ENCODE results near the gene GAB3. TPM values are rescaled to one million over a fixed set of nuclear protein-coding genes. Genes with fewer than 3 reads are reported as not detected.
A peak's percentile ranks its signal among the peaks of the same experiment; 100 is the strongest.
"Not testable (repeated sequence)": the region's sequence is repeated elsewhere in the genome, so short reads cannot be mapped to it uniquely, and the experiment has no call there.

GAB3 gene
- total RNA-seq, 2 experiments from 2014 or later, result 1.0 to 1.4 TPM

- intact Hi-C loops (cut with micrococcal nuclease), result no loop called here
- no peaks in the 10 kb centered on the region for H3K27me3 Mint-ChIP-seq (ENCODE audit: low read depth)
- DNase-seq, result peak; percentile 27
- H3K36me3 Mint-ChIP-seq (ENCODE audit: low read depth), result peaks cover 2% of the 10 kb centered on the region
- no peaks in the 10 kb centered on the region for H3K9me3 Mint-ChIP-seq
- H3K4me3 Mint-ChIP-seq, result no peak overlapping the region
- no peak overlapping the region for H3K27ac Mint-ChIP-seq
- CTCF ChIA-PET, result interaction anchor here (1.9 kb wide), 1 partner anchor 35 kb away, joined by 14 read pairs; no protein-coding TSS in a partner anchor
- H3K4me1 Mint-ChIP-seq (ENCODE audit: low read depth), result peaks cover 15% of the 10 kb centered on the region
Measured at GRCh38 chrX:154712781-154713740, 37.8 kb downstream of the GAB3 start.

GRCh38 chrX:154711264-154711663 lies 39.6 kb downstream of the GAB3 start:
- no peak for DNase-seq
- CTCF ChIA-PET, result no interaction called here
- Mint-ChIP-seq H3K27me3 (ENCODE audit: low read depth) (no peaks in the 10 kb centered on the region), H3K9me3 (no peaks in the 10 kb centered on the region), H3K36me3 (ENCODE audit: low read depth) (peaks cover 2% of the 10 kb centered on the region), H3K4me3 (no peak overlapping the region), H3K4me1 (ENCODE audit: low read depth) (peaks cover 8% of the 10 kb centered on the region), H3K27ac (no peak overlapping the region)
- intact Hi-C loops (cut with micrococcal nuclease), result no loop called here

GRCh38 chrX:154710309-154710708 lies 40.6 kb downstream of the GAB3 start:
- H3K4me1 Mint-ChIP-seq (ENCODE audit: low read depth), result peaks cover 8% of the 10 kb centered on the region
- no peak overlapping the region for H3K4me3 Mint-ChIP-seq
- no peaks in the 10 kb centered on the region for H3K27me3 Mint-ChIP-seq (ENCODE audit: low read depth)
- CTCF ChIA-PET, result no interaction called here
- DNase-seq, result no peak
- H3K9me3 Mint-ChIP-seq, result no peaks in the 10 kb centered on the region
- intact Hi-C loops (cut with micrococcal nuclease), result no loop called here
- H3K27ac Mint-ChIP-seq, result no peak overlapping the region
- H3K36me3 Mint-ChIP-seq (ENCODE audit: low read depth), result peaks cover 2% of the 10 kb centered on the region

GRCh38 chrX:154698630-154699248 lies 52.1 kb downstream of the GAB3 start:
- no peaks in the 10 kb centered on the region for H3K9me3 Mint-ChIP-seq
- H3K27me3 Mint-ChIP-seq (ENCODE audit: low read depth), result no peaks in the 10 kb centered on the region
- CTCF ChIA-PET, result no interaction called here
- intact Hi-C loops (cut with micrococcal nuclease), result no loop called here
- no peak overlapping the region for H3K27ac Mint-ChIP-seq
- peaks cover 8% of the 10 kb centered on the region for H3K4me1 Mint-ChIP-seq (ENCODE audit: low read depth)
- peaks cover 1% of the 10 kb centered on the region for H3K36me3 Mint-ChIP-seq (ENCODE audit: low read depth)
- no peak for DNase-seq
- H3K4me3 Mint-ChIP-seq, result no peak overlapping the region

GRCh38 chrX:154696676-154697045 lies 54.2 kb downstream of the GAB3 start:
- H3K36me3 Mint-ChIP-seq (ENCODE audit: low read depth), result peaks cover 1% of the 10 kb centered on the region
- CTCF ChIA-PET, result interaction anchor here (2.1 kb wide), 1 partner anchor 21 kb away, joined by 6 read pairs; no protein-coding TSS in a partner anchor
- no peak for DNase-seq
- no peak overlapping the region for H3K4me3 Mint-ChIP-seq
- H3K27me3 Mint-ChIP-seq (ENCODE audit: low read depth), result no peaks in the 10 kb centered on the region
- H3K4me1 Mint-ChIP-seq (ENCODE audit: low read depth), result peaks cover 14% of the 10 kb centered on the region
- intact Hi-C loops (cut with micrococcal nuclease), result loop anchor here (1.0 kb wide), 1 partner anchor 23 kb away; no protein-coding TSS in a partner anchor
- H3K27ac Mint-ChIP-seq, result no peak overlapping the region
- no peaks in the 10 kb centered on the region for H3K9me3 Mint-ChIP-seq

- peak; percentile 39 for DNase-seq
- Mint-ChIP-seq H3K9me3 (no peaks in the 10 kb centered on the region), H3K27me3 (ENCODE audit: low read depth) (no peaks in the 10 kb centered on the region), H3K4me3 (no peak overlapping the region), H3K36me3 (ENCODE audit: low read depth) (peaks cover 1% of the 10 kb centered on the region), H3K4me1 (ENCODE audit: low read depth) (peaks cover 14% of the 10 kb centered on the region), H3K27ac (no peak overlapping the region)
- CTCF ChIA-PET, result interaction anchor here (0.6 to 2.1 kb wide), 4 partner anchors 22 to 196 kb away, joined by 3 to 7 read pairs (median 4); no protein-coding TSS in a partner anchor
- intact Hi-C loops (cut with micrococcal nuclease), result loop anchor here (1.0 kb wide), 1 partner anchor 23 kb away; no protein-coding TSS in a partner anchor
Measured at GRCh38 chrX:154695911-154696675, 54.8 kb downstream of the GAB3 start.

GRCh38 chrX:154693394-154693793 lies 57.5 kb downstream of the GAB3 start:
- peaks cover 14% of the 10 kb centered on the region for H3K4me1 Mint-ChIP-seq (ENCODE audit: low read depth)
- no peak overlapping the region for H3K4me3 Mint-ChIP-seq
- no peak overlapping the region for H3K27ac Mint-ChIP-seq
- intact Hi-C loops (cut with micrococcal nuclease), result no loop called here
- DNase-seq, result no peak
- H3K36me3 Mint-ChIP-seq (ENCODE audit: low read depth), result peaks cover 1% of the 10 kb centered on the region
- no peaks in the 10 kb centered on the region for H3K9me3 Mint-ChIP-seq
- no peaks in the 10 kb centered on the region for H3K27me3 Mint-ChIP-seq (ENCODE audit: low read depth)
- CTCF ChIA-PET, result no interaction called here

- H3K4me3 Mint-ChIP-seq; H3K27ac Mint-ChIP-seq; intact Hi-C loops (cut with micrococcal nuclease); H3K36me3 Mint-ChIP-seq (ENCODE audit: low read depth); H3K4me1 Mint-ChIP-seq (ENCODE audit: low read depth); CTCF ChIA-PET; H3K27me3 Mint-ChIP-seq (ENCODE audit: low read depth); DNase-seq; H3K9me3 Mint-ChIP-seq: not testable (repeated sequence)
Measured at GRCh38 chrX:154690438-154690837, 60.4 kb downstream of the GAB3 start.

GRCh38 chrX:154672084-154672483 lies 78.8 kb downstream of the GAB3 start:
- CTCF ChIA-PET; intact Hi-C loops (cut with micrococcal nuclease); H3K27ac Mint-ChIP-seq; H3K27me3 Mint-ChIP-seq (ENCODE audit: low read depth); H3K4me1 Mint-ChIP-seq (ENCODE audit: low read depth); H3K36me3 Mint-ChIP-seq (ENCODE audit: low read depth); H3K4me3 Mint-ChIP-seq; DNase-seq: not testable (repeated sequence)
- H3K9me3 Mint-ChIP-seq, result peaks cover 18% of the 10 kb centered on the region

GRCh38 chrX:154670848-154671247 lies 80.0 kb downstream of the GAB3 start:
- H3K36me3 Mint-ChIP-seq (ENCODE audit: low read depth); DNase-seq; CTCF ChIA-PET; H3K4me3 Mint-ChIP-seq; intact Hi-C loops (cut with micrococcal nuclease); H3K27ac Mint-ChIP-seq; H3K27me3 Mint-ChIP-seq (ENCODE audit: low read depth); H3K4me1 Mint-ChIP-seq (ENCODE audit: low read depth): not testable (repeated sequence)
- H3K9me3 Mint-ChIP-seq, result peaks cover 18% of the 10 kb centered on the region

- intact Hi-C loops (cut with micrococcal nuclease), result no loop called here
- CTCF ChIA-PET, result no interaction called here
Measured at GRCh38 chrX:154661899-154662298, 89.0 kb downstream of the GAB3 start.

GRCh38 chrX:154661170-154661569 lies 89.7 kb downstream of the GAB3 start:
- intact Hi-C loops (cut with micrococcal nuclease), result no loop called here
- no peaks in the 10 kb centered on the region for H3K9me3 Mint-ChIP-seq
- peaks cover 2% of the 10 kb centered on the region for H3K4me1 Mint-ChIP-seq (ENCODE audit: low read depth)
- CTCF ChIA-PET, result no interaction called here
- H3K27me3 Mint-ChIP-seq (ENCODE audit: low read depth), result no peaks in the 10 kb centered on the region
- no peak overlapping the region for H3K27ac Mint-ChIP-seq
- H3K4me3 Mint-ChIP-seq, result no peak overlapping the region
- DNase-seq, result no peak
- H3K36me3 Mint-ChIP-seq (ENCODE audit: low read depth), result no peaks in the 10 kb centered on the region

More at GRCh38 chrX:154661899-154662298, 89.0 kb downstream of the GAB3 start:
- DNase-seq, result no peak
- H3K4me3 Mint-ChIP-seq, result no peak overlapping the region
- no peaks in the 10 kb centered on the region for H3K9me3 Mint-ChIP-seq
- H3K27me3 Mint-ChIP-seq (ENCODE audit: low read depth), result no peaks in the 10 kb centered on the region
- H3K27ac Mint-ChIP-seq, result no peak overlapping the region
- H3K4me1 Mint-ChIP-seq (ENCODE audit: low read depth), result peaks cover 2% of the 10 kb centered on the region
- H3K36me3 Mint-ChIP-seq (ENCODE audit: low read depth), result no peaks in the 10 kb centered on the region

All from activated naive CD4-positive, alpha-beta T cell treated with anti-CD3 and anti-CD28 coated beads for 36 hours (primary cell).